ENCODE measurements around the gene ADAMTS9. TPM values are rescaled to one million over a fixed set of nuclear protein-coding genes. Genes with fewer than 3 reads are reported as not detected.

The ADAMTS9 gene
- total RNA-seq, 1 donor from 2014 or later: 74.1 TPM

- Histone ChIP-seq H3K27me3 (no peaks in the 10 kb centered on the region), H3K27ac (no peak overlapping the region), H3K4me1 (no peaks in the 10 kb centered on the region), H3K9me3 (no peaks in the 10 kb centered on the region), H3K36me3 (peaks cover 18 to 80% of the 10 kb centered on the region in 2 donors), H3K4me3 (no peak overlapping the region)
- TF ChIP-seq CTCF (IDR thresholded peaks at IDR 0.05): no peak
- DNase-seq (ENCODE audit: low spot score in 2 of 2): no peak
- intact Hi-C loops (cut with DNase I): no loop called here
Observed at GRCh38 chr3:64617610-64618009, 70.2 kb downstream of the ADAMTS9 start.

GRCh38 chr3:64616953-64617352 lies 70.8 kb downstream of the ADAMTS9 start:
- H3K27ac ChIP-seq: no peak overlapping the region
- no peak overlapping the region for H3K4me3 ChIP-seq
- no peak for DNase-seq (ENCODE audit: low spot score in 2 of 2)
- no peaks in the 10 kb centered on the region for H3K27me3 ChIP-seq
- H3K36me3 ChIP-seq: peaks cover 18 to 76% of the 10 kb centered on the region in 2 donors
- H3K9me3 ChIP-seq: no peaks in the 10 kb centered on the region
- no peak for TF ChIP-seq CTCF (IDR thresholded peaks at IDR 0.05)
- intact Hi-C loops (cut with DNase I): no loop called here
- H3K4me1 ChIP-seq: no peaks in the 10 kb centered on the region

- H3K27me3 ChIP-seq: no peaks in the 10 kb centered on the region
- H3K27ac ChIP-seq: peak overlapping the region; percentile 16 to 52
- no peak for DNase-seq (ENCODE audit: low spot score in 2 of 2)
- intact Hi-C loops (cut with DNase I): no loop called here
- H3K36me3 ChIP-seq: peaks cover 7 to 39% of the 10 kb centered on the region in 2 donors
- no peak overlapping the region for H3K4me3 ChIP-seq
- H3K9me3 ChIP-seq: no peaks in the 10 kb centered on the region
- no peak for TF ChIP-seq CTCF (IDR thresholded peaks at IDR 0.05)
- H3K4me1 ChIP-seq: no peaks in the 10 kb centered on the region
Observed at GRCh38 chr3:64612916-64613526, 74.8 kb downstream of the ADAMTS9 start.

DNA sequence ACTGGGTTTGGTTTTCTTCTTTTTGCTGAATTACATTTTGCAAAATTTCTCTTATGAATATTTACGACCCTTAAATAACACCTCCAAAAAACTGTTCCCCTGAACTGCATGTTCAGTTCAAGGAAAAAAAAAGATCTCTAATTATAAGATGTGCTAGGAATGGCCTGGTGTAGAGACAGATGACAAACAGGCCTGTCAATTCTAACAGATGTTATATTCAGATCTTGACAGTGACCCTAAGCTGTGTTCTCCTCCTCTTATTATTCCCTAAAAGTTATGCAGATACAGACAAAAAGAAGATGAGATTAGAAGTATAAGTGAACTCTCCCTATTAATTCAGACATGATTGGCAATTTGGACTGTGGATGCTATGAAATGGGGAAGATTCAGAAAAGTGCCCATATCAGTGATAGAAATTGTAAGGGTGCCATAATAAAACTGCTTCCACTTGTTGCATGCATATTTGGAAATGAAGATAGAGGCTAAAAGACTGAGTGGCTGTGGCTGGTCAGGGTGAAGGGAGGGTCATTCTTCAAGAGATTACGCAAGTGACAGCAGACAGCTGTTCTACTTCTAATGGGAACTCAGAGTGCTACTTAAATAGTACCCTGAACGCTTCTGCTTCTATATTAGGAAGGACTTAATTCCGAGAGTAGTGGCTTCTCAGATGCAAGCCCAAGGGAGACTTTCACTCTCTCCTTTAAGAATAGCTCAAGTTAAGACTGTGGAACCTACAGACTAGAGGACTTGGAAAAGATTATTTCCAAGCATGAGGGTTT lies 75.5 kb downstream of the ADAMTS9 start:
- Histone ChIP-seq H3K4me1 (no peaks in the 10 kb centered on the region), H3K9me3 (no peaks in the 10 kb centered on the region), H3K27me3 (no peaks in the 10 kb centered on the region), H3K36me3 (peaks cover 7 to 32% of the 10 kb centered on the region in 2 donors), H3K27ac (peak overlapping the region; percentile 16 to 52), H3K4me3 (no peak overlapping the region)
- TF ChIP-seq CTCF (IDR thresholded peaks at IDR 0.05): no peak
- no peak for DNase-seq (ENCODE audit: low spot score in 2 of 2)
- intact Hi-C loops (cut with DNase I): no loop called here

DNA sequence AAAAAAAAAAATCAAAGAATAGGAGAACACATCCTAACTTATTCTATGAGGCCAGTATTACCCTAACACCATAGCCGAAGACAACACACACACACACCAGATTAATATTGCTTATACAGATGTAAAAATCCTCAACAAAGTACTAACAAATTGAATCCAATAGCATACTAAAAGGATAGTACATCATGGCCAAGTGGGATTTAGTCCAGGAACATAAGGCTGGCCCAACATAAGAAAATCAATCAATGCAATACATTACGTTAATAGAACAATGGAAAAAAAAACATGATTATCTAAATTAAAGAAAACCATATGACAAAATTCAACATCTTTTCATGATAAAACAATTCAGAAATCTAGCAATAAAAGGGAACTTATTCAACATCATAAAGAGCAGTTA lies 79.1 kb downstream of the ADAMTS9 start:
- intact Hi-C loops (cut with DNase I): no loop called here
- H3K4me1 ChIP-seq: no peaks in the 10 kb centered on the region
- H3K9me3 ChIP-seq: no peaks in the 10 kb centered on the region
- H3K4me3 ChIP-seq: no peak overlapping the region
- H3K27ac ChIP-seq: no peak overlapping the region
- no peak for TF ChIP-seq CTCF (IDR thresholded peaks at IDR 0.05)
- DNase-seq (ENCODE audit: low spot score in 2 of 2): no peak
- peaks cover 2 to 41% of the 10 kb centered on the region in 2 donors for H3K36me3 ChIP-seq
- H3K27me3 ChIP-seq: no peaks in the 10 kb centered on the region

Data from ascending aorta (tissue), 2 donors.